Endothelial cell of umbilical vein (primary cell): ENCODE data around the gene PTPRE. TPM values are rescaled to one million over a fixed set of nuclear protein-coding genes. Genes with fewer than 3 reads are reported as not detected.

Source experiments
- BruUV-seq: library from RNA; stranded (reverse); fragments of 400-500 nt; replicated peaks from 2 replicates; lab custom pipeline; 2021; lab: Mats Ljungman, UMichigan
- CTCF ChIA-PET: fragments of 300-600, 350-600 bp; sonication (Branson Sonifier 250); formaldehyde crosslinking; loops from one replicate; lab custom pipeline; 2021; ENCODE audit warnings: antibody characterized with exemption, inconsistent platforms; lab: Charles Lee
- POLR2A ChIA-PET: fragments of 300-600, 350-600 bp; sonication (Branson Sonifier 250); formaldehyde crosslinking; loops from one replicate; lab custom pipeline; 2021; ENCODE audit warnings: antibody characterized with exemption, inconsistent platforms; lab: Charles Lee
- DNase-seq: peaks from one replicate; pipeline ENCODE4 v3.0.0-alpha.2; 2011; ENCODE audit warnings: low read depth, low spot score
- FAIRE-seq: peaks from 2 replicates; lab custom pipeline; 2011; peaks lifted over from hg19 to GRCh38; lab: Jason Lieb, UNC
- H2AFZ ChIP-seq: 2 replicates; pipeline ENCODE4 v1.6.0; 2012; ENCODE audit warnings: low read depth, low read length, control low read depth, inconsistent platforms
- H3K27ac ChIP-seq: 2 replicates; pipeline ENCODE4 v1.5.1; 2011; ENCODE audit warnings: low read depth, mild to moderate bottlenecking, control low read depth, low read length, moderate library complexity; ENCODE audit not compliant: insufficient read depth
- H3K27me3 ChIP-seq, 2 experiments: 2 replicates each; pipeline versions ENCODE4 v1.6.0 to v1.6.1; 2011; ENCODE audit warnings: low read length in 2 of 2, mixed read lengths in 1 of 2; ENCODE audit not compliant: control insufficient read depth in 2 of 2, insufficient read depth in 2 of 2
- H3K36me3 ChIP-seq, 2 experiments: 2 replicates in 1 of 2; 3 replicates in 1 of 2; pipeline ENCODE4 v1.5.1; 2011; ENCODE audit warnings: low read length in 2 of 2, mild to moderate bottlenecking in 1 of 2, moderate library complexity in 1 of 2; ENCODE audit not compliant: control insufficient read depth in 2 of 2, insufficient read depth in 2 of 2; ENCODE audit errors: extremely low read depth in 1 of 2
- H3K4me1 ChIP-seq: 3 replicates; pipeline ENCODE4 v1.5.1; 2011; ENCODE audit warnings: mild to moderate bottlenecking, low read length; ENCODE audit not compliant: control insufficient read depth, insufficient read depth; ENCODE audit errors: extremely low read depth
- H3K4me2 ChIP-seq: 2 replicates; pipeline ENCODE4 v1.6.1; 2011; ENCODE audit warnings: low read length, control low read depth, mixed read lengths; ENCODE audit not compliant: insufficient read depth
- H3K4me3 ChIP-seq, 3 experiments: fragments of 200-600 bp in 1 of 3; sonication (generic), shearing (Covaris generic) in 1 of 3; replicated peaks in 1 of 3; 2 replicates each; pipeline ENCODE4 v1.5.1; 2011 to 2016; ENCODE audit warnings: control low read depth in 3 of 3, low read length in 3 of 3, mild to moderate bottlenecking in 2 of 3, inconsistent platforms in 1 of 3, low read depth in 1 of 3, moderate library complexity in 1 of 3; ENCODE audit not compliant: insufficient read depth in 1 of 3
- H3K79me2 ChIP-seq: 2 replicates; pipeline ENCODE4 v1.6.0; 2012; ENCODE audit warnings: low read length, inconsistent platforms; ENCODE audit not compliant: control insufficient read depth, insufficient read depth
- H3K9ac ChIP-seq: replicated peaks from 2 replicates; pipeline ENCODE3; 2011; ENCODE audit warnings: low read length, control low read depth; ENCODE audit not compliant: insufficient read depth; ENCODE audit errors: extremely low read depth
- H3K9me1 ChIP-seq: replicated peaks from 3 replicates; pipeline ENCODE4 v1.6.0; 2011; ENCODE audit warnings: mild to moderate bottlenecking, low read length; ENCODE audit not compliant: control insufficient read depth, insufficient read depth; ENCODE audit errors: extremely low read depth
- H3K9me3 ChIP-seq: replicated peaks from 2 replicates; pipeline ENCODE4 v1.5.1; 2012; ENCODE audit warnings: low read length, inconsistent platforms; ENCODE audit not compliant: control insufficient read depth, insufficient read depth
- H4K20me1 ChIP-seq: replicated peaks from 2 replicates; pipeline ENCODE3; 2011; ENCODE audit warnings: mild to moderate bottlenecking, low read length; ENCODE audit not compliant: control insufficient read depth, insufficient read depth; ENCODE audit errors: extremely low read depth
- EZH2 ChIP-seq: IDR thresholded peaks from 2 replicates; pipeline ENCODE4 v1.6.1; 2012; ENCODE audit warnings: borderline replicate concordance, low read depth, mild to moderate bottlenecking, moderate library complexity, low read length, inconsistent platforms; ENCODE audit not compliant: severe bottlenecking
- FOS ChIP-seq: IDR thresholded peaks from 2 replicates; pipeline ENCODE4 v1.6.1; 2011; ENCODE audit warnings: mild to moderate bottlenecking, low read length, moderate library complexity, borderline replicate concordance; ENCODE audit not compliant: insufficient read depth
- GATA2 ChIP-seq: IDR thresholded peaks from 2 replicates; pipeline ENCODE4 v1.7.0; 2011; ENCODE audit warnings: low read depth, mild to moderate bottlenecking, moderate library complexity, mixed read lengths, low read length; ENCODE audit not compliant: insufficient read length, insufficient read depth
- JUN ChIP-seq: IDR thresholded peaks from 2 replicates; pipeline ENCODE4 v1.6.1; 2011; ENCODE audit warnings: borderline replicate concordance, low read depth; ENCODE audit not compliant: insufficient read length, insufficient read depth
- MYC ChIP-seq: IDR thresholded peaks from one replicate; pipeline ENCODE4 v1.6.1; 2011; ENCODE audit warnings: mild to moderate bottlenecking, low read depth, low read length
- POLR2A ChIP-seq: IDR thresholded peaks from 2 replicates; pipeline ENCODE4 v1.6.1; 2012; ENCODE audit warnings: low read depth, mild to moderate bottlenecking, control low read depth, low read length
- POLR2AphosphoS5 ChIP-seq: IDR thresholded peaks from 2 replicates; pipeline ENCODE4 v1.6.1; 2012; ENCODE audit warnings: low read depth, mild to moderate bottlenecking, control low read depth, low read length, moderate library complexity; ENCODE audit not compliant: insufficient read depth
- dilution Hi-C: fragments of 300-500 bp; cut with MboI; formaldehyde crosslinking; loops from one replicate; pipeline ENCODE4 v1.15.0; 2019; ENCODE audit warnings: low sequenced_read_pairs; ENCODE audit not compliant: extremely low pct_ligation_motif_present
- intact Hi-C: fragments of 100-400 bp; cut with micrococcal nuclease; formaldehyde crosslinking; loops from one replicate; pipeline ENCODE4 v1.10.0; 2022
- polyA plus RNA-seq, 4 experiments: library from polyadenylated mRNA; depleted of rRNA in 3 of 4; stranded (reverse) in 3 of 4; unstranded in 1 of 4; fragments of >200 nt; gene quantifications; 2 replicates each; pipeline versions ENCODE4 v1.2.1 to v1.2.3, GENCODE V29; 2011 to 2012; ENCODE audit warnings: missing spikeins in 1 of 4
- total RNA-seq: library from RNA; stranded (reverse); gene quantifications from 2 replicates; pipeline ENCODE4 v1.2.3, GENCODE V29; 2021
- TF ChIP-seq, protein P1 (sequence below): IDR thresholded peaks from 2 replicates; pipeline ENCODE4 v1.6.1; 2011; ENCODE audit not compliant: insufficient read depth, insufficient read length
- TF ChIP-seq, protein P2 (sequence below), 2 donors: IDR thresholded peaks; 1 replicate in 1 of 2; 2 replicates in 1 of 2; pipeline ENCODE4 v1.5.1; 2011; ENCODE audit warnings: low read length in 2 of 2, mild to moderate bottlenecking in 2 of 2, moderate library complexity in 2 of 2, control low read depth in 1 of 2, inconsistent platforms in 1 of 2, low read depth in 1 of 2; ENCODE audit not compliant: insufficient read depth in 1 of 2; ENCODE audit errors: extremely low read depth in 1 of 2

Gene PTPRE
- total and polyA plus RNA-seq, 2 donors (not counting 3 experiments of a cell fraction or from before 2014, with no cell fraction given): 37.3 to 116 TPM

DNA sequence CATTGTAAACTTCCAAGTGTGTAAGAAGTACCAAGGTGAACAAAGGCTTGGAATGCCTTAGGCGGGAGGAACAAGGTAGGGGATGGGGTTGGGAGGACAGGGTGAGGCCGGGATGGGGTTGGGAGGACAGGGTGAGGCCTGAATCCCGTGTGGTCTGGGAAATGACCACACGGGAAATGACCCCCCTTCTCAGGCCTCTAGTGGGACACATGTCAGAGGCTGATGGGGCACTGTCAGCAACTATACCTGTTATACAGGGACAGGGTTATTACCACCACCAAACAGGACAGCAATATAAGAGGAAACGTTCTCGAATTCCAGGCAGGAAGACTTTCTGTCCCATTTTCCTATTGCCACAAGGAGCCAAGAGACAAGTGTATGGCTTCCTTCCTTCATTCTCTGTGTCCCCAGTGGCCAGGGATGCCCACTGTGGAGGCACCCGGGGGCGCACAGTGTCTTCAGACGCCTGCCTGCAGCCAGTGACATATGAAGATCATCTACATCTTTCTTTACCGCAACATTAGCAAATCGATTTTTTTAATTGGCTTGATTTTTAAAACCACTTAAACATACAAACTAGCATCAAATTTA lies 218.0 kb downstream of the PTPRE start:
- intact Hi-C loops (loop anchor here (5.0 kb wide), 1 partner anchor 113 kb away; no protein-coding TSS in a partner anchor), dilution Hi-C loops (no loop called here)
- H3K9ac ChIP-seq: peak overlapping the region; percentile 68
- ChIA-PET POLR2A (no interaction called here), CTCF (interaction anchor here (1.1 to 1.3 kb wide), 2 partner anchors 8 to 13 kb away, joined by 3 to 4 read pairs; no protein-coding TSS in a partner anchor)
- peak overlapping the region; percentile 57 for H3K27ac ChIP-seq
- H2AFZ ChIP-seq: peak overlapping the region; percentile 40
- TSS peak; percentile 18 for BruUV-seq
- peak overlapping the region; percentile 76 to 89 (median 84) for H3K4me3 ChIP-seq
- H3K79me2 ChIP-seq: peaks cover 60% of the 10 kb centered on the region
- DNase-seq (peak; percentile 8), FAIRE-seq (peak; percentile 48)
- no peaks in the 10 kb centered on the region for H3K9me1 ChIP-seq
- no peaks in the 10 kb centered on the region for H3K9me3 ChIP-seq
- H3K4me1 ChIP-seq: peaks cover 32% of the 10 kb centered on the region
- TF ChIP-seq JUN: no peak
- TF ChIP-seq MYC: no peak
- TF ChIP-seq EZH2: no peak
- TF ChIP-seq, protein P1, sequence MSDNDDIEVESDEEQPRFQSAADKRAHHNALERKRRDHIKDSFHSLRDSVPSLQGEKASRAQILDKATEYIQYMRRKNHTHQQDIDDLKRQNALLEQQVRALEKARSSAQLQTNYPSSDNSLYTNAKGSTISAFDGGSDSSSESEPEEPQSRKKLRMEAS: no peak
- TF ChIP-seq FOS: no peak
- TF ChIP-seq POLR2AphosphoS5: no peak
- TF ChIP-seq GATA2: no peak
- no peak for TF ChIP-seq POLR2A
- TF ChIP-seq, protein P2, sequence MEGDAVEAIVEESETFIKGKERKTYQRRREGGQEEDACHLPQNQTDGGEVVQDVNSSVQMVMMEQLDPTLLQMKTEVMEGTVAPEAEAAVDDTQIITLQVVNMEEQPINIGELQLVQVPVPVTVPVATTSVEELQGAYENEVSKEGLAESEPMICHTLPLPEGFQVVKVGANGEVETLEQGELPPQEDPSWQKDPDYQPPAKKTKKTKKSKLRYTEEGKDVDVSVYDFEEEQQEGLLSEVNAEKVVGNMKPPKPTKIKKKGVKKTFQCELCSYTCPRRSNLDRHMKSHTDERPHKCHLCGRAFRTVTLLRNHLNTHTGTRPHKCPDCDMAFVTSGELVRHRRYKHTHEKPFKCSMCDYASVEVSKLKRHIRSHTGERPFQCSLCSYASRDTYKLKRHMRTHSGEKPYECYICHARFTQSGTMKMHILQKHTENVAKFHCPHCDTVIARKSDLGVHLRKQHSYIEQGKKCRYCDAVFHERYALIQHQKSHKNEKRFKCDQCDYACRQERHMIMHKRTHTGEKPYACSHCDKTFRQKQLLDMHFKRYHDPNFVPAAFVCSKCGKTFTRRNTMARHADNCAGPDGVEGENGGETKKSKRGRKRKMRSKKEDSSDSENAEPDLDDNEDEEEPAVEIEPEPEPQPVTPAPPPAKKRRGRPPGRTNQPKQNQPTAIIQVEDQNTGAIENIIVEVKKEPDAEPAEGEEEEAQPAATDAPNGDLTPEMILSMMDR (IDR thresholded peaks at IDR 0.05; ENCODE audit: extremely low read depth in 1 of 2, insufficient read depth in 1 of 2, low read depth in 1 of 2, low read length in 2 of 2): no peak
- peaks cover 0 to 8% of the 10 kb centered on the region in 2 experiments for H3K36me3 ChIP-seq
- no peaks in the 10 kb centered on the region for H3K27me3 ChIP-seq
- peak overlapping the region; percentile 77 for H3K4me2 ChIP-seq
- H4K20me1 ChIP-seq: no peaks in the 10 kb centered on the region
